Measurements from ENCODE around the gene TREML4. TPM values are rescaled to one million over a fixed set of nuclear protein-coding genes. Genes with fewer than 3 reads are reported as not detected.

Gene TREML4
- total and polyA plus RNA-seq, 2 of the 8 experiments (the other 6 are each of a cell fraction or from before 2014, with no cell fraction given) = not detected

DNA sequence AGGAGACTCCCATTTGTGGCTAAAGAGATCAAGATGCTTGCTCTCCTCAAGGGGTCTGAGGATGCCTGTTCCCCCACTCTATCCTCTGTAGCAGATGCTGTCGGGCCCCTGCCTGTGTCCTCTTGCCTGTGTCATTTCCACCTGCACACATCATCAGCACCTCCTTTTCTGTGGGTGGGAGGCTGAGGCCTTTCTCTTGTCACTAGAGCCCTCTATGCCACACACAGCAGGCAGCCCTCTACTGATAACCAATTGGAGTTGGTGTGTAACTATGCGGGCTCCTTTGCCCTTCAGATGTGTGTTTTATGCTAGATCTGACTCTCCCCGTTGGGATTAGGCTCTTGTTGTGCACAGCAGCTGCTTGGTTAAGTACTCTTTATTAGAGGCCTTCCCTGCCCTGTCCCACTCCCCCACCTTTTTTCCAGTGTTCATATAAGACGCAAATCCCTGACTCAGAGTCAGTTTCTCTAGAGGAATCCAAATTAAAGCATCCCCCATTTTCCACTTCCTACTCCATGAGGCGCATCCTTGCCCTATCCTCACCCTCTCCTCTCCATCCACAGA lies 34.9 kb upstream of the TREML4 start:
- no peak overlapping the region for H3K4me3 ChIP-seq (ENCODE audit: extremely low read depth in 1 of 4, insufficient read depth in 2 of 4, low read depth in 3 of 4, low read length in 4 of 4)
- H2BK5ac ChIP-seq (ENCODE audit: low read depth, low read length) = no peak overlapping the region
- no peaks in the 10 kb centered on the region; a peak in 1 of 7 replicates for H3K4me1 ChIP-seq (replicated peaks in 1 of 4; ENCODE audit: control insufficient read depth in 3 of 4, insufficient read depth in 4 of 4, low read length in 3 of 4)
- no peak overlapping the region for H3K56ac ChIP-seq (replicated peaks; ENCODE audit: insufficient read length, low read depth, low read length)
- H3K14ac ChIP-seq (ENCODE audit: insufficient read length) = no peak overlapping the region
- no peak overlapping the region for H2BK120ac ChIP-seq (replicated peaks; ENCODE audit: low read depth, low read length)
- WGBS, 2 experiments (ENCODE audit: extremely low coverage in 1 of 2, insufficient coverage in 1 of 2, insufficient read length in 1 of 2, insufficient replicate concordance in 2 of 2, low coverage in 1 of 2, low lambda C conversion rate in 2 of 2, missing lambda C conversion rate in 1 of 2) = 88% methylated on average over 5 of the region's 5 CpGs; no CpG with 5 or more reads in 1 of the 2 experiments
- H3K23ac ChIP-seq (ENCODE audit: insufficient read length) = no peak overlapping the region
- no peak overlapping the region for H4K5ac ChIP-seq (ENCODE audit: insufficient read length, low read depth, low read length)
- H3K9me3 ChIP-seq (ENCODE audit: insufficient read depth in 2 of 2, low read depth in 1 of 2, low read length in 1 of 2) = peaks cover 5 to 16% of the 10 kb centered on the region in 2 experiments; a peak in 3 of 4 replicates
- no peak overlapping the region for H4K91ac ChIP-seq (replicated peaks; ENCODE audit: insufficient read length, low read length)
- POLR2A ChIA-PET (ENCODE audit: partially characterized antibody) = no interaction called here
- H2AFZ ChIP-seq (ENCODE audit: low read length) = no peak overlapping the region
- H3K9ac ChIP-seq (replicated peaks in 1 of 4; ENCODE audit: extremely low read depth in 1 of 4, low read depth in 3 of 4, low read length in 3 of 4) = no peak overlapping the region
- no peak overlapping the region for H3K4ac ChIP-seq (replicated peaks; ENCODE audit: insufficient read length, low read depth, low read length)
- no peaks in the 10 kb centered on the region for H3K79me2 ChIP-seq (ENCODE audit: control insufficient read depth in 1 of 2, insufficient read depth in 2 of 2, low read length in 2 of 2)
- H2BK15ac ChIP-seq (ENCODE audit: low read length) = no peak overlapping the region
- H2BK12ac ChIP-seq (ENCODE audit: low read depth, low read length) = no peak overlapping the region
- H4K8ac ChIP-seq (ENCODE audit: extremely low read depth, insufficient read depth, low read length) = no peak overlapping the region
- no peak overlapping the region for H3K4me2 ChIP-seq (ENCODE audit: insufficient read depth in 1 of 2, low read depth in 2 of 2, low read length in 2 of 2)
- no peak overlapping the region for H3K27ac ChIP-seq (ENCODE audit: low read depth, low read length)
- H2AK5ac ChIP-seq (ENCODE audit: low read depth, low read length) = no peak overlapping the region
- H2BK20ac ChIP-seq (ENCODE audit: low read length) = peak overlapping the region; percentile 61; the same call in 1 of the 2 replicates
- FAIRE-seq (no peak), DNase-seq (ENCODE audit: low read depth in 1 of 2, low spot score in 2 of 2) (peak in 1 of 2 experiments; percentile 31)
- H3K79me1 ChIP-seq (ENCODE audit: low read depth, low read length) = no peaks in the 10 kb centered on the region
- no peak overlapping the region for H3K18ac ChIP-seq (ENCODE audit: extremely low read depth, low read length)
- H3K36me3 ChIP-seq (ENCODE audit: control insufficient read depth in 2 of 4, insufficient read depth in 4 of 4, low read length in 3 of 4) = no peaks in the 10 kb centered on the region
- H3K23me2 ChIP-seq (ENCODE audit: low read depth, low read length) = no peaks in the 10 kb centered on the region
- H4K20me1 ChIP-seq (replicated peaks in 1 of 2; ENCODE audit: control insufficient read depth in 1 of 2, insufficient read depth in 2 of 2, low read length in 2 of 2) = no peaks in the 10 kb centered on the region
- H3K27me3 ChIP-seq (replicated peaks in 1 of 4; ENCODE audit: control insufficient read depth in 3 of 4, extremely low read depth in 1 of 4, insufficient read depth in 3 of 4, low read length in 3 of 4) = no peaks in the 10 kb centered on the region
- CTCF ChIA-PET (ENCODE audit: partially characterized antibody) = interaction anchor here (1.7 to 6.2 kb wide), 4 partner anchors 9 to 76 kb away, joined by 5 to 48 read pairs (median 8); partner anchors contain the start of gene TREML2
- TF ChIP-seq GABPA (IDR thresholded peaks at IDR 0.05; ENCODE audit: borderline replicate concordance, insufficient read depth, low read length) (no peak), BRCA1 (IDR thresholded peaks at IDR 0.05; ENCODE audit: low read depth, low read length) (no peak), BACH1 (IDR thresholded peaks at IDR 0.05; ENCODE audit: low read length) (no peak), MAFK (IDR thresholded peaks at IDR 0.05; ENCODE audit: low read depth, low read length) (no peak), TAF1 (IDR thresholded peaks at IDR 0.05; ENCODE audit: low read depth, low read length) (no peak), RFX5 (IDR thresholded peaks at IDR 0.05; ENCODE audit: borderline replicate concordance, low read depth, low read length) (no peak), EP300 (IDR thresholded peaks at IDR 0.05; ENCODE audit: borderline replicate concordance in 1 of 2, low read depth in 2 of 2, low read length in 2 of 2) (no peak), SAP30 (IDR thresholded peaks at IDR 0.05; ENCODE audit: insufficient read depth, insufficient replicate concordance, low read length) (no peak), PHF8 (conservative IDR thresholded peaks at IDR 0.05; ENCODE audit: low read depth, low read length) (no peak), SP1 (IDR thresholded peaks at IDR 0.05; ENCODE audit: low read depth, low read length) (no peak), TAF7 (optimal IDR thresholded peaks at IDR 0.05; ENCODE audit: borderline replicate concordance, low read depth, low read length) (no peak), RNF2 (IDR thresholded peaks at IDR 0.05; ENCODE audit: borderline replicate concordance, low read depth, low read length, missing control alignments, poor library complexity, severe bottlenecking) (no peak)
- TF ChIP-seq, protein P1, sequence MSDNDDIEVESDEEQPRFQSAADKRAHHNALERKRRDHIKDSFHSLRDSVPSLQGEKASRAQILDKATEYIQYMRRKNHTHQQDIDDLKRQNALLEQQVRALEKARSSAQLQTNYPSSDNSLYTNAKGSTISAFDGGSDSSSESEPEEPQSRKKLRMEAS (IDR thresholded peaks at IDR 0.05) = no peak
